ENCODE data around the gene PTPRN2.

- TF ChIP-seq POLR2A (IDR thresholded peaks at IDR 0.05; ENCODE audit: extremely low read depth, insufficient read length): no peak
- TF ChIP-seq CTCF (IDR thresholded peaks at IDR 0.05; ENCODE audit: low read depth, low read length): no peak
- no peak for TF ChIP-seq MAX (IDR thresholded peaks at IDR 0.05; ENCODE audit: low read depth, low read length)
Observed at GRCh38 chr7:157596471-157596870, 991.2 kb downstream of the PTPRN2 start.
